ENCODE measurements around the gene DOCK8.

Gene DOCK8

DNA sequence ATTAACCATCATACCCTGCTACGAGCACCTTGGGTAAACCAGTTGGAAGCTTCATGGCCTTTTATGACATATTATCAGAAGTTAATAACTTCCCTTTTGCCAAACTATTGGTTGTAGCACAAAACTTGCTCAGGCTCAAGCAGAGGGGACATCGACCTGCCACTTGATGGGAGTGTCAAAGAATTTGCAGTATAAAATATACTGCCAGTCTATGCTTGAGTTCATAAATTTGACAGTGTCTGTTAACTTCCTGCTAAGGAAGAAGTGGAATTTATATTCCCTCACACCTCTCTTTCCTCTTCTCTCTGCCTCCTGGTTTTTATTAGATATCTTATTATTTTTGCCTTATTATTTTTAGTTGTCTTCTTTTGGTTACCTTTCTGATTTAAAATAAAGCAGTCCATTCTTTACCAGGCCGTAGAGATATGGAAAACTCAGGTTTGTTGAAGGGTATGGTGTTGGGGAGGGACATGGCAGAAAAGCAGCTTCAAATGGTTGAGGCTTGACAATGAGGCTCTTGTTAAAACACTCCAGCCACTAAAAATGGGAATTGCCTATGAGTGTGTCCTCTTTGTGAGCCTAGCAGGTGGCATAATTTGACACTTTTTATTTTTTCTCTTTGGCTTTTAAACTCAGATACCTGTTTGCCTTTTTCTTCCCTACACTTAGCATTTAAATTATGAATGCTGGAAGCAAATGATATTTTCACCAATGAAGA, 298.0 kb downstream of the DOCK8 start:
- no peak for FAIRE-seq

Measured in G401.6 (cell line).